K562 (cell line): ENCODE measurements around the gene METTL23. TPM values are rescaled to one million over a fixed set of nuclear protein-coding genes. Genes with fewer than 3 reads are reported as not detected.
A peak's percentile ranks its signal among the peaks of the same experiment; 100 is the strongest.

Experiments
- ATAC-seq: fragments of 200-7000 bp; cut with Tn5 transposase; 3 replicates; pipeline ENCODE4 v1.9.1; 2020; ENCODE audit warnings: moderate library complexity
- BruUV-seq: library from RNA; stranded (reverse); fragments of 400-500 nt; replicated peaks from 2 replicates; lab custom pipeline; 2021; lab: Mats Ljungman, UMichigan
- CTCF ChIA-PET: fragments of 300-600 bp; formaldehyde crosslinking; extraction: SDS; loops from one replicate; lab custom pipeline; 2021; ENCODE audit warnings: low intra/inter-chr PET ratio; lab: Yijun Ruan, JAX
- POLR2A ChIA-PET: fragments of 300-600, 350-650 bp; sonication (Branson Sonifier 250); formaldehyde crosslinking; extraction: SDS; loops from one replicate; lab custom pipeline; 2021; ENCODE audit warnings: antibody characterized with exemption, inconsistent platforms; lab: Yijun Ruan, JAX
- DNase-seq, 4 experiments: peaks; one replicate each; pipeline versions ENCODE4 v3.0.0 to v3.0.0-alpha.2; 2011 to 2018; ENCODE audit warnings: low spot score in 3 of 4, mixed read lengths in 3 of 4; ENCODE audit errors: extremely low read depth in 1 of 4
- FAIRE-seq: peaks from 2 replicates; lab custom pipeline; 2011; peaks lifted over from hg19 to GRCh38; lab: Jason Lieb, UNC
- H2AFZ ChIP-seq: 2 replicates; pipeline ENCODE4 v1.6.0; 2011; ENCODE audit warnings: low read depth, low read length, control low read depth, inconsistent platforms
- H3K27ac ChIP-seq: fragments of 200-600 bp; 3 replicates; pipeline ENCODE4 v1.8.0; 2011; ENCODE audit warnings: low read depth, mild to moderate bottlenecking, control low read depth, inconsistent platforms, low read length, moderate library complexity, mixed read lengths; ENCODE audit errors: extremely low read depth
- H3K27me3 ChIP-seq, 2 experiments: fragments of 300-600 bp in 1 of 2; 2 replicates in 1 of 2; 3 replicates in 1 of 2; pipeline versions ENCODE4 v1.6.0 to v1.8.0; 2011; ENCODE audit warnings: inconsistent platforms in 2 of 2, low read length in 2 of 2, mild to moderate bottlenecking in 1 of 2, mixed read lengths in 1 of 2, moderate library complexity in 1 of 2; ENCODE audit not compliant: control insufficient read depth in 2 of 2, insufficient read depth in 2 of 2
- H3K36me3 ChIP-seq: fragments of 300-600 bp; 3 replicates; pipeline ENCODE4 v1.8.0; 2011; ENCODE audit warnings: mild to moderate bottlenecking, low read length, inconsistent platforms; ENCODE audit not compliant: control insufficient read depth, insufficient read depth
- H3K4me1 ChIP-seq, 2 experiments: fragments of 200-600 bp in 1 of 2; replicated peaks in 1 of 2; 2 replicates in 1 of 2; 3 replicates in 1 of 2; pipeline versions ENCODE4 v1.5.1 to v1.8.0; 2011; ENCODE audit warnings: inconsistent platforms in 2 of 2, low read length in 2 of 2, mild to moderate bottlenecking in 1 of 2, mixed read lengths in 1 of 2, moderate library complexity in 1 of 2; ENCODE audit not compliant: control insufficient read depth in 2 of 2, insufficient read depth in 2 of 2
- H3K4me2 ChIP-seq: 2 replicates; pipeline ENCODE4 v1.6.1; 2011; ENCODE audit warnings: low read length, control low read depth, inconsistent platforms, mixed read lengths; ENCODE audit not compliant: insufficient read depth
- H3K4me3 ChIP-seq: fragments of 200-600 bp; sonication (generic), shearing (Covaris generic); 2 replicates; pipeline ENCODE4 v1.5.1; 2016; ENCODE audit warnings: control low read depth, inconsistent platforms
- H3K79me2 ChIP-seq: fragments of 200-600 bp; 3 replicates; pipeline ENCODE4 v1.8.0; 2011; ENCODE audit warnings: low read length, inconsistent platforms; ENCODE audit not compliant: control insufficient read depth, insufficient read depth
- H3K9ac ChIP-seq, 2 experiments: 2 replicates each; pipeline versions ENCODE4 v1.6.0 to v1.6.1; 2011; ENCODE audit warnings: low read depth in 2 of 2, low read length in 2 of 2, control low read depth in 1 of 2, inconsistent platforms in 1 of 2, mild to moderate bottlenecking in 1 of 2, mixed read lengths in 1 of 2; ENCODE audit not compliant: insufficient read depth in 1 of 2
- H3K9me1 ChIP-seq: one replicate; pipeline ENCODE4 v1.6.0; 2011; ENCODE audit warnings: inconsistent platforms, mild to moderate bottlenecking, low read length, moderate library complexity; ENCODE audit not compliant: control insufficient read depth, insufficient read depth
- H3K9me3 ChIP-seq: replicated peaks from 2 replicates; pipeline ENCODE4 v1.5.1; 2011; ENCODE audit warnings: low read depth, low read length, inconsistent platforms; ENCODE audit not compliant: control insufficient read depth, insufficient read depth
- H4K20me1 ChIP-seq: replicated peaks from 2 replicates; pipeline ENCODE4 v1.6.1; 2011; ENCODE audit warnings: low read length, inconsistent platforms, mixed read lengths; ENCODE audit not compliant: control insufficient read depth, insufficient read depth
- ARNT ChIP-seq, 2 experiments: fragments of 450-650 bp; IDR thresholded peaks; 2 replicates each; pipeline ENCODE4 v1.6.1; 2016; ENCODE audit warnings: mild to moderate bottlenecking in 1 of 2
- BMI1 ChIP-seq: fragments of 150-350 bp; IDR thresholded peaks from 2 replicates; pipeline ENCODE4 v1.6.1; 2014; ENCODE audit warnings: low read length
- DMBX1 ChIP-seq: fragments of 250-450 bp; sonication (Bioruptor Pico); IDR thresholded peaks from 2 replicates; pipeline ENCODE4 v1.8.0; 2022; ENCODE audit warnings: inconsistent platforms, mild to moderate bottlenecking, moderate library complexity, borderline replicate concordance
- EWSR1 ChIP-seq: fragments of 450-650 bp; IDR thresholded peaks from 2 replicates; pipeline ENCODE4 v1.6.1; 2018; ENCODE audit warnings: borderline replicate concordance, mild to moderate bottlenecking, low read depth, moderate library complexity; ENCODE audit not compliant: partially characterized antibody
- GABPB2 ChIP-seq: fragments of 250-450 bp; sonication (Bioruptor Pico); conservative IDR thresholded peaks from 2 replicates; pipeline ENCODE4 v1.5.1; 2021; ENCODE audit warnings: mild to moderate bottlenecking
- KLF10 ChIP-seq: fragments of 250-450 bp; sonication (Bioruptor Pico); IDR thresholded peaks from 2 replicates; pipeline ENCODE4 v1.6.1; 2021; ENCODE audit warnings: matching md5 sums
- MIER1 ChIP-seq: fragments of 450-650 bp; IDR thresholded peaks from 2 replicates; pipeline ENCODE4 v1.6.1; 2016; ENCODE audit warnings: antibody characterized with exemption, mild to moderate bottlenecking, low read depth
- NFE2 ChIP-seq: IDR thresholded peaks from 2 replicates; pipeline ENCODE4 v1.6.1; 2014; ENCODE audit warnings: antibody characterized with exemption, low read depth
- NRF1 ChIP-seq, 2 experiments: fragments of 450-650 bp; IDR thresholded peaks in 1 of 2; conservative IDR thresholded peaks in 1 of 2; 2 replicates each; pipeline ENCODE4 v1.6.1; 2014; ENCODE audit warnings: mild to moderate bottlenecking in 2 of 2
- SAP30 ChIP-seq: fragments of 200-600 bp; sonication (generic); IDR thresholded peaks from 2 replicates; pipeline ENCODE4 v1.6.1; 2012; ENCODE audit warnings: borderline replicate concordance, low read depth, mild to moderate bottlenecking, moderate library complexity, low read length, control low read depth, inconsistent platforms; ENCODE audit not compliant: insufficient read depth, poor library complexity, severe bottlenecking
- SMAD3 ChIP-seq: fragments of 450-650 bp; formaldehyde crosslinking; conservative IDR thresholded peaks from 2 replicates; pipeline ENCODE4 v1.4.0; 2020; ENCODE audit warnings: mild to moderate bottlenecking
- SRSF1 ChIP-seq: fragments of 200-400 bp; formaldehyde crosslinking; IDR thresholded peaks from 2 replicates; pipeline ENCODE4 v1.6.1; 2017; ENCODE audit warnings: mild to moderate bottlenecking, low read depth, low read length, moderate library complexity
- TBL1XR1 ChIP-seq, 2 experiments: IDR thresholded peaks; 2 replicates each; pipeline ENCODE4 v1.6.1; 2012; ENCODE audit warnings: improper control_type of control experiment in 2 of 2, low read length in 2 of 2, mild to moderate bottlenecking in 1 of 2
- ZBED1 ChIP-seq: IDR thresholded peaks from 2 replicates; pipeline ENCODE4 v1.6.1; 2014
- ZBTB33 ChIP-seq: sonication (generic); formaldehyde crosslinking; IDR thresholded peaks from 2 replicates; pipeline ENCODE4 v1.8.1; 2023; ENCODE audit warnings: mild to moderate bottlenecking, missing genetic modification reagents
- ZNF24 ChIP-seq: fragments of 450-650 bp; IDR thresholded peaks from 2 replicates; pipeline ENCODE4 v1.6.1; 2016
- ZNF384 ChIP-seq: IDR thresholded peaks from 2 replicates; pipeline ENCODE4 v1.6.1; 2012; ENCODE audit warnings: low read depth, low read length, improper control_type of control experiment
- ZNF780A ChIP-seq: fragments of 250-450 bp; sonication (Bioruptor Pico); IDR thresholded peaks from 2 replicates; pipeline ENCODE4 v1.5.0; 2021; ENCODE audit warnings: mild to moderate bottlenecking
- WGBS: fragments of 100-300 bp; shearing (Covaris generic); methylation state at CpG from one replicate; pipeline ENCODE4 v1.1.6; 2016; ENCODE audit warnings: low coverage, mixed read lengths; ENCODE audit not compliant: insufficient coverage; ENCODE audit errors: missing lambda C conversion rate; 5-methylcytosine and 5-hydroxymethylcytosine counted together
- in situ Hi-C: fragments of 300-500 bp; cut with MboI; formaldehyde crosslinking; loops from 4 replicates; pipeline ENCODE4 v1.15.0; 2018; ENCODE audit warnings: inconsistent platforms, mixed read lengths
- intact Hi-C: fragments of 100-400 bp; cut with micrococcal nuclease; formaldehyde crosslinking; loops from 2 replicates; pipeline ENCODE4 v1.14.2; 2022
- polyA plus RNA-seq, 8 experiments: library from polyadenylated mRNA; depleted of rRNA in 4 of 8; stranded (reverse) in 5 of 8; unstranded in 3 of 8; fragments of >200 nt; fragmentation: Nextera tagmentation in 2 of 8; fragmentation: Illumina TruSeq in 1 of 8; extraction: Ambion mirVana in 2 of 8; extraction: Trizol in 1 of 8; gene quantifications; 2 replicates each; pipeline versions ENCODE4 v1.2.1 to v1.2.3, GENCODE V29; 2011 to 2014; ENCODE audit warnings: inconsistent platforms in 1 of 8, missing spikeins in 1 of 8
- total RNA-seq, 7 experiments: library from RNA; depleted of rRNA in 6 of 7; stranded (reverse); fragments of >200 nt in 6 of 7; fragmentation: Illumina TruSeq in 2 of 7; extraction: Trizol in 2 of 7; gene quantifications; 2 replicates each; pipeline versions ENCODE4 v1.2.1 to v1.2.3, GENCODE V29; 2011 to 2021; ENCODE audit warnings: low replicate concordance in 1 of 7
- TF ChIP-seq, protein P1 (sequence below): fragments of 450-650 bp; IDR thresholded peaks from 2 replicates; pipeline ENCODE4 v1.6.1; 2016; ENCODE audit warnings: antibody characterized with exemption

The METTL23 gene
- total and polyA plus RNA-seq, 9 of the 15 experiments (the other 6 are each of a cell fraction or from before 2014, with no cell fraction given) = 29.4 to 67.3 (median 41.6) TPM

GRCh38 chr17:76725580-76726230 is 934 bp upstream of the METTL23 start:
- peaks cover 11% of the 10 kb centered on the region; the same call in 1 of the 2 replicates for H4K20me1 ChIP-seq
- POLR2A ChIA-PET = interaction anchor here (0.7 to 5.1 kb wide), 6 partner anchors 8 to 180 kb away, joined by 3 to 75 read pairs (median 20); partner anchors contain the start of genes MFSD11, MXRA7 and SRSF2
- peak; percentile 72 to 90 (median 79) for DNase-seq
- H3K4me2 ChIP-seq = peak overlapping the region; percentile 88
- peaks cover 16 to 44% of the 10 kb centered on the region in 2 experiments; a peak in 4 of 5 replicates for H3K4me1 ChIP-seq
- peaks cover 54% of the 10 kb centered on the region for H3K36me3 ChIP-seq
- H3K27ac ChIP-seq = peak overlapping the region; percentile 96
- peaks cover 74% of the 10 kb centered on the region for H3K79me2 ChIP-seq
- CTCF ChIA-PET = interaction anchor here (0.6 kb wide), 1 partner anchor 38 kb away, joined by 3 read pairs; no protein-coding TSS in a partner anchor
- intact Hi-C loops = loop anchor here (5.0 kb wide), 1 partner anchor 83 kb away; the partner anchor contains the start of gene ST6GALNAC1
- ATAC-seq = peak; percentile 72
- H3K9me3 ChIP-seq = no peaks in the 10 kb centered on the region; the same call in 1 of the 2 replicates
- peak overlapping the region; percentile 83 for H2AFZ ChIP-seq
- WGBS = under 1% methylated on average over 38 of the region's 38 CpGs
- peak overlapping the region; percentile 86 to 98 for H3K9ac ChIP-seq
- peak overlapping the region; percentile 82 for H3K4me3 ChIP-seq
- in situ Hi-C loops = no loop called here
- FAIRE-seq = peak; percentile 55
- no peaks in the 10 kb centered on the region for H3K27me3 ChIP-seq
- BruUV-seq = no TSS peak
- no peaks in the 10 kb centered on the region for H3K9me1 ChIP-seq
- TF ChIP-seq ZBTB33 (CRISPR knock-in tag) = no peak
- no peak for TF ChIP-seq SMAD3 (CRISPR knock-in tag)
- no peak for TF ChIP-seq KLF10 (CRISPR knock-in tag)
- TF ChIP-seq ZNF24 = no peak
- TF ChIP-seq ZBED1 = 0 out of 2 replicates have a peak, but pooled peaks have one; percentile 12
- TF ChIP-seq EWSR1 = no peak
- TF ChIP-seq ZNF384 = peak; percentile 95
- peak in 1 of 2 experiments; percentile 48; a peak in 1 of 4 replicates for TF ChIP-seq TBL1XR1 (IDR thresholded peaks at IDR 0.05; ENCODE audit: low read length in 2 of 2)
- TF ChIP-seq MIER1 = no peak
- TF ChIP-seq ARNT (IDR thresholded peaks at IDR 0.05) = peak in 1 of 2 experiments; percentile 38; a peak in 2 of 4 replicates
- TF ChIP-seq SRSF1 = no peak
- TF ChIP-seq DMBX1 (CRISPR knock-in tag) = 0 out of 2 replicates have a peak, but pooled peaks have one; percentile 20
- no peak for TF ChIP-seq NFE2
- TF ChIP-seq SAP30 = peak; percentile 70
- TF ChIP-seq GABPB2 = no peak
- no peak for TF ChIP-seq BMI1
- TF ChIP-seq NRF1 (conservative IDR thresholded peaks at IDR 0.05 in 1 of 2, IDR thresholded peaks at IDR 0.05 in 1 of 2) = peak; percentile 87 to 89
- TF ChIP-seq ZNF780A (CRISPR knock-in tag) = no peak
- TF ChIP-seq, protein P1, sequence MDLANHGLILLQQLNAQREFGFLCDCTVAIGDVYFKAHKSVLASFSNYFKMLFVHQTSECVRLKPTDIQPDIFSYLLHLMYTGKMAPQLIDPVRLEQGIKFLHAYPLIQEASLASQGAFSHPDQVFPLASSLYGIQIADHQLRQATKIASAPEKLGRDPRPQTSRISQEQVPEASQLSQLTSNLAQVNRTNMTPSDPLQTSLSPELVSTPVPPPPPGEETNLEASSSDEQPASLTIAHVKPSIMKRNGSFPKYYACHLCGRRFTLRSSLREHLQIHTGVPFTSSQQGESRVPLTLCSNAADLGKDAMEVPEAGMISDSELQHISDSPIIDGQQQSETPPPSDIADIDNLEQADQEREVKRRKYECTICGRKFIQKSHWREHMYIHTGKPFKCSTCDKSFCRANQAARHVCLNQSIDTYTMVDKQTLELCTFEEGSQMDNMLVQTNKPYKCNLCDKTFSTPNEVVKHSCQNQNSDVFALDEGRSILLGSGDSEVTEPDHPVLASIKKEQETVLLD = peak; percentile 52; the same call in 1 of the 2 replicates
